A204.1 (cell line): ENCODE measurements around the gene INCA1.
"Not testable (repeated sequence)": the region's sequence is repeated elsewhere in the genome, so short reads cannot be mapped to it uniquely, and the experiment has no call there.

Experiments
- FAIRE-seq: peaks from 2 replicates; lab custom pipeline; 2012; peaks lifted over from hg19 to GRCh38; lab: Jason Lieb, UNC

INCA1 gene

GRCh38 chr17:4997302-4998026 lies at the start of gene INCA1, which contains the start of gene KIF1C:
Gene INCA1, minus strand, starts transcription at chr17:4997522. Its CDS starts 3,085 bp downstream, at chr17:4994437.
Gene KIF1C, plus strand, starts transcription at chr17:4997950. Its CDS starts 2,297 bp downstream, at chr17:5000247.
- no peak for FAIRE-seq

GRCh38 chr17:5045496-5045895 lies 48.2 kb upstream of the INCA1 start:
- no peak for FAIRE-seq

GRCh38 chr17:5044630-5045029 lies 47.3 kb upstream of the INCA1 start:
- no peak for FAIRE-seq

GRCh38 chr17:5043524-5043923 lies 46.2 kb upstream of the INCA1 start:
- no peak for FAIRE-seq

GRCh38 chr17:5042157-5043022 lies 45.1 kb upstream of the INCA1 start:
- FAIRE-seq: no peak

- FAIRE-seq: no peak
Measured at GRCh38 chr17:5035315-5035714, 38.0 kb upstream of the INCA1 start, which contains the start of gene SLC52A1. Gene SLC52A1, minus strand, starts transcription at chr17:5035426. Its CDS starts 820 bp downstream, at chr17:5034606.

GRCh38 chr17:5034651-5035050 lies 37.3 kb upstream of the INCA1 start:
- no peak for FAIRE-seq

- FAIRE-seq: no peak
Measured at GRCh38 chr17:5034063-5034462, 36.7 kb upstream of the INCA1 start.

- FAIRE-seq: no peak
Measured at GRCh38 chr17:5033352-5034015, 36.2 kb upstream of the INCA1 start.

GRCh38 chr17:5032865-5033264 lies 35.5 kb upstream of the INCA1 start:
- no peak for FAIRE-seq

GRCh38 chr17:5031365-5032082 lies 34.2 kb upstream of the INCA1 start:
- FAIRE-seq: no peak

GRCh38 chr17:5030168-5030567 lies 32.8 kb upstream of the INCA1 start:
- not testable (repeated sequence) for FAIRE-seq

GRCh38 chr17:5027916-5028315 lies 30.6 kb upstream of the INCA1 start:
- FAIRE-seq: no peak

GRCh38 chr17:5027299-5027698 lies 30.0 kb upstream of the INCA1 start:
- no peak for FAIRE-seq

- FAIRE-seq: no peak
Measured at GRCh38 chr17:5024604-5025003, 27.3 kb upstream of the INCA1 start.

- no peak for FAIRE-seq
Measured at GRCh38 chr17:5023588-5024147, 26.3 kb upstream of the INCA1 start.

GRCh38 chr17:5022171-5022711 lies 24.9 kb upstream of the INCA1 start:
- no peak for FAIRE-seq

GRCh38 chr17:5020502-5021023 lies 23.2 kb upstream of the INCA1 start:
- no peak for FAIRE-seq

GRCh38 chr17:5019475-5019956 lies 22.2 kb upstream of the INCA1 start:
- no peak for FAIRE-seq

- FAIRE-seq: no peak
Measured at GRCh38 chr17:5014357-5014756, 17.0 kb upstream of the INCA1 start.

- FAIRE-seq: no peak
Measured at GRCh38 chr17:5011928-5012327, 14.6 kb upstream of the INCA1 start.
